ENCODE data around the gene PFN3. TPM values are rescaled to one million over a fixed set of nuclear protein-coding genes. Genes with fewer than 3 reads are reported as not detected.

PFN3 gene
- total RNA-seq (not detected), polyA plus RNA-seq (ENCODE audit: insufficient read length in 2 of 2) (under 1 TPM; 0.32 to 1.00 TPM)
- long read RNA-seq, donor 1: 0 reads
- long read RNA-seq, donor 2: 0 reads
- long read RNA-seq, donor 3: 0 reads
- long read RNA-seq, donor 4: 0 reads

GRCh38 chr5:177399997-177400868 is at the start of gene PFN3:
TSS of gene PFN3 (minus strand) at chr5:177400661. CDS start at chr5:177400576, 85 bp downstream.
- peak in 2 of 6 donors; percentile 54 to 76 for DNase-seq (ENCODE audit: low read depth in 4 of 6, low spot score in 6 of 6)
- peaks cover 75% of the 10 kb centered on the region for H3K27me3 ChIP-seq (ENCODE audit: control insufficient read depth, insufficient read depth, low read length)
- no peaks in the 10 kb centered on the region for H3K9me3 ChIP-seq (ENCODE audit: control insufficient read depth, insufficient read depth, low read length)
- peaks cover 49% of the 10 kb centered on the region for H3K4me1 ChIP-seq (ENCODE audit: control insufficient read depth, insufficient read depth, low read length)
- 4% methylated on average over 88 of the region's 92 CpGs for WGBS (ENCODE audit: insufficient coverage)
- H3K4me3 ChIP-seq (ENCODE audit: low read depth, low read length): no peak within 1 kb of the TSS
- H3K27ac ChIP-seq (ENCODE audit: low read depth, low read length): no peak within 1 kb of the TSS
- no peaks in the 10 kb centered on the region for H3K36me3 ChIP-seq (ENCODE audit: control insufficient read depth, insufficient read depth, low read length)

GRCh38 chr5:177449140-177450061 is 48.9 kb upstream of the PFN3 start:
- Histone ChIP-seq H3K4me1 (ENCODE audit: control insufficient read depth, insufficient read depth, low read length) (peaks cover 79% of the 10 kb centered on the region), H3K9me3 (ENCODE audit: control insufficient read depth, insufficient read depth, low read length) (no peaks in the 10 kb centered on the region), H3K27me3 (ENCODE audit: control insufficient read depth, insufficient read depth, low read length) (no peaks in the 10 kb centered on the region), H3K4me3 (ENCODE audit: low read depth, low read length) (no peak overlapping the region), H3K27ac (ENCODE audit: low read depth, low read length) (no peak overlapping the region), H3K36me3 (ENCODE audit: control insufficient read depth, insufficient read depth, low read length) (peaks cover 26% of the 10 kb centered on the region)
- 87% methylated on average over 15 of the region's 18 CpGs for WGBS (ENCODE audit: insufficient coverage)
- DNase-seq (ENCODE audit: low read depth in 4 of 6, low spot score in 6 of 6): no peak

GRCh38 chr5:177448244-177448950 is 47.9 kb upstream of the PFN3 start:
- H3K9me3 ChIP-seq (ENCODE audit: control insufficient read depth, insufficient read depth, low read length): no peaks in the 10 kb centered on the region
- H3K4me1 ChIP-seq (ENCODE audit: control insufficient read depth, insufficient read depth, low read length): peaks cover 69% of the 10 kb centered on the region
- no peaks in the 10 kb centered on the region for H3K27me3 ChIP-seq (ENCODE audit: control insufficient read depth, insufficient read depth, low read length)
- H3K27ac ChIP-seq (ENCODE audit: low read depth, low read length): peak overlapping the region; percentile 57
- DNase-seq (ENCODE audit: low read depth in 4 of 6, low spot score in 6 of 6): no peak
- 59% methylated on average over 2 of the region's 6 CpGs for WGBS (ENCODE audit: insufficient coverage)
- H3K4me3 ChIP-seq (ENCODE audit: low read depth, low read length): peak overlapping the region; percentile 28
- H3K36me3 ChIP-seq (ENCODE audit: control insufficient read depth, insufficient read depth, low read length): peaks cover 28% of the 10 kb centered on the region

GRCh38 chr5:177447611-177448243 is 47.3 kb upstream of the PFN3 start:
- peaks cover 34% of the 10 kb centered on the region for H3K36me3 ChIP-seq (ENCODE audit: control insufficient read depth, insufficient read depth, low read length)
- WGBS (ENCODE audit: insufficient coverage): 5% methylated on average over 19 of the region's 23 CpGs
- H3K4me1 ChIP-seq (ENCODE audit: control insufficient read depth, insufficient read depth, low read length): peaks cover 63% of the 10 kb centered on the region
- H3K27ac ChIP-seq (ENCODE audit: low read depth, low read length): peak overlapping the region; percentile 57
- peak overlapping the region; percentile 28 for H3K4me3 ChIP-seq (ENCODE audit: low read depth, low read length)
- H3K27me3 ChIP-seq (ENCODE audit: control insufficient read depth, insufficient read depth, low read length): no peaks in the 10 kb centered on the region
- DNase-seq (ENCODE audit: low read depth in 4 of 6, low spot score in 6 of 6): peak in 2 of 6 donors; percentile 75 to 78
- H3K9me3 ChIP-seq (ENCODE audit: control insufficient read depth, insufficient read depth, low read length): no peaks in the 10 kb centered on the region

- Histone ChIP-seq H3K36me3 (ENCODE audit: control insufficient read depth, insufficient read depth, low read length) (peaks cover 36% of the 10 kb centered on the region), H3K4me1 (ENCODE audit: control insufficient read depth, insufficient read depth, low read length) (peaks cover 57% of the 10 kb centered on the region), H3K27me3 (ENCODE audit: control insufficient read depth, insufficient read depth, low read length) (no peaks in the 10 kb centered on the region), H3K27ac (ENCODE audit: low read depth, low read length) (peak overlapping the region; percentile 57), H3K9me3 (ENCODE audit: control insufficient read depth, insufficient read depth, low read length) (no peaks in the 10 kb centered on the region), H3K4me3 (ENCODE audit: low read depth, low read length) (peak overlapping the region; percentile 28)
- WGBS (ENCODE audit: insufficient coverage): 0% methylated on average over 20 of the region's 52 CpGs
- peak in 3 of 6 donors; percentile 75 to 95 (median 93) for DNase-seq (ENCODE audit: low read depth in 4 of 6, low spot score in 6 of 6)
Measured at GRCh38 chr5:177447066-177447610, 46.7 kb upstream of the PFN3 start.

- no peaks in the 10 kb centered on the region for H3K27me3 ChIP-seq (ENCODE audit: control insufficient read depth, insufficient read depth, low read length)
Measured at GRCh38 chr5:177446200-177447065, 46.0 kb upstream of the PFN3 start, which contains the start of gene PRR7. TSS of gene PRR7 (plus strand) at chr5:177446814. CDS start at chr5:177455068, 8,254 bp downstream.

GRCh38 chr5:177445917-177446199 is 45.4 kb upstream of the PFN3 start:
- DNase-seq (ENCODE audit: low read depth in 4 of 6, low spot score in 6 of 6): no peak
- 0% methylated on average over 3 of the region's 8 CpGs for WGBS (ENCODE audit: insufficient coverage)
- H3K27ac ChIP-seq (ENCODE audit: low read depth, low read length): no peak overlapping the region

More at GRCh38 chr5:177446200-177447065, 46.0 kb upstream of the PFN3 start, which contains the start of gene PRR7:
- Histone ChIP-seq H3K36me3 (ENCODE audit: control insufficient read depth, insufficient read depth, low read length) (peaks cover 43% of the 10 kb centered on the region), H3K4me1 (ENCODE audit: control insufficient read depth, insufficient read depth, low read length) (peaks cover 52% of the 10 kb centered on the region), H3K9me3 (ENCODE audit: control insufficient read depth, insufficient read depth, low read length) (no peaks in the 10 kb centered on the region), H3K27ac (ENCODE audit: low read depth, low read length) (peak within 1 kb of the TSS; percentile 73), H3K4me3 (ENCODE audit: low read depth, low read length) (peak within 1 kb of the TSS; percentile 56)
- peak in 2 of 6 donors; percentile 92 to 94 for DNase-seq (ENCODE audit: low read depth in 4 of 6, low spot score in 6 of 6)
- under 1% methylated on average over 89 of the region's 89 CpGs for WGBS (ENCODE audit: insufficient coverage)

More at GRCh38 chr5:177445917-177446199, 45.4 kb upstream of the PFN3 start:
- Histone ChIP-seq H3K9me3 (ENCODE audit: control insufficient read depth, insufficient read depth, low read length) (no peaks in the 10 kb centered on the region), H3K4me1 (ENCODE audit: control insufficient read depth, insufficient read depth, low read length) (peaks cover 49% of the 10 kb centered on the region), H3K36me3 (ENCODE audit: control insufficient read depth, insufficient read depth, low read length) (peaks cover 46% of the 10 kb centered on the region), H3K27me3 (ENCODE audit: control insufficient read depth, insufficient read depth, low read length) (no peaks in the 10 kb centered on the region), H3K4me3 (ENCODE audit: low read depth, low read length) (peak overlapping the region; percentile 56)

All from spinal cord (tissue), 10 donors.